Sciatic nerve (tissue), 2 donors: ENCODE measurements around the gene TOMM40L. TPM values are rescaled to one million over a fixed set of nuclear protein-coding genes. Genes with fewer than 3 reads are reported as not detected.

Experiments used
- ATAC-seq: fragments of 200-7000 bp; cut with Tn5 transposase; one replicate; pipeline ENCODE4 v1.9.1; 2020; ENCODE audit warnings: mild to moderate bottlenecking, moderate library complexity
- DNase-seq: peaks from one replicate; pipeline ENCODE4 v3.0.0-alpha.2; 2020; ENCODE audit warnings: low spot score
- intact Hi-C: fragments of 100-400 bp; cut with DNase I; formaldehyde crosslinking; loops from one replicate; pipeline ENCODE4 v1.14.2; 2022
- total RNA-seq: library from RNA; stranded (reverse); fragmentation: NEBNext Ultra II Directional; extraction: Animal tissue kit (Norgen Biotek cat#: 25700); gene quantifications from one replicate; pipeline ENCODE4 v1.2.1, GENCODE V29; 2021
- donor health status: DM: no; HTN: no; CAD: no.
- donor health status: DM: no; HTN: no; CAD: no.

Gene TOMM40L
- total RNA-seq, 1 donor from 2014 or later, result 11.0 TPM

GRCh38 chr1:161196111-161196510 is 29.7 kb upstream of the TOMM40L start:
- ATAC-seq (no peak), DNase-seq (no peak)

GRCh38 chr1:161196521-161197451 is 29.1 kb upstream of the TOMM40L start:
- peak; percentile 23 for ATAC-seq
- intact Hi-C loops, result loop anchor here (10.0 kb wide), 1 partner anchor 188 kb away; no protein-coding TSS in a partner anchor
- peak; percentile 80 for DNase-seq

More at GRCh38 chr1:161196111-161196510, 29.7 kb upstream of the TOMM40L start:
- intact Hi-C loops, result loop anchor here (10.0 kb wide), 1 partner anchor 189 kb away; no protein-coding TSS in a partner anchor

- DNase-seq, result no peak
- intact Hi-C loops, result loop anchor here (10.0 kb wide), 1 partner anchor 187 kb away; no protein-coding TSS in a partner anchor
- ATAC-seq, result no peak
Observed at GRCh38 chr1:161197560-161198193, 28.2 kb upstream of the TOMM40L start.

GRCh38 chr1:161198194-161198896 is 27.5 kb upstream of the TOMM40L start:
- intact Hi-C loops, result loop anchor here (10.0 kb wide), 1 partner anchor 186 kb away; no protein-coding TSS in a partner anchor
- DNase-seq, result peak; percentile 68

GRCh38 chr1:161198897-161199431 is 26.9 kb upstream of the TOMM40L start, which contains the start of gene ADAMTS4:
ADAMTS4 (minus strand) TSS chr1:161199054; CDS start chr1:161198627, 427 bp downstream.
- intact Hi-C loops, result loop anchor here (10.0 kb wide), 1 partner anchor 186 kb away; no protein-coding TSS in a partner anchor
- DNase-seq, result peak; percentile 72
- peak; percentile 6 for ATAC-seq

More at GRCh38 chr1:161198194-161198896, 27.5 kb upstream of the TOMM40L start:
- no peak for ATAC-seq

- ATAC-seq (no peak), DNase-seq (peak; percentile 67)
- intact Hi-C loops, result loop anchor here (10.0 kb wide), 1 partner anchor 185 kb away; no protein-coding TSS in a partner anchor
Observed at GRCh38 chr1:161199506-161200139, 26.2 kb upstream of the TOMM40L start.

GRCh38 chr1:161200421-161200991 is 25.4 kb upstream of the TOMM40L start:
- intact Hi-C loops, result no loop called here
- DNase-seq (no peak), ATAC-seq (peak; percentile 0)

GRCh38 chr1:161200992-161201835 is 24.6 kb upstream of the TOMM40L start:
- ATAC-seq (peak; percentile 66), DNase-seq (peak; percentile 78)

GRCh38 chr1:161201836-161202712 is 23.8 kb upstream of the TOMM40L start, which contains the start of gene NDUFS2:
NDUFS2 (plus strand) TSS chr1:161202367; CDS start chr1:161202386, 19 bp downstream.
- peak; percentile 95 for ATAC-seq
- DNase-seq, result peak; percentile 98
- intact Hi-C loops, result no loop called here

More at GRCh38 chr1:161200992-161201835, 24.6 kb upstream of the TOMM40L start:
- intact Hi-C loops, result no loop called here

- ATAC-seq, result no peak
- DNase-seq, result no peak
Observed at GRCh38 chr1:161206411-161207140, 19.3 kb upstream of the TOMM40L start.

GRCh38 chr1:161207173-161207572 is 18.7 kb upstream of the TOMM40L start:
- no peak for DNase-seq
- ATAC-seq, result no peak
- intact Hi-C loops, result no loop called here

More at GRCh38 chr1:161206411-161207140, 19.3 kb upstream of the TOMM40L start:
- intact Hi-C loops, result no loop called here

- DNase-seq (peak; percentile 84), ATAC-seq (peak; percentile 81)
- intact Hi-C loops, result no loop called here
Observed at GRCh38 chr1:161209790-161210409, 16.0 kb upstream of the TOMM40L start.

GRCh38 chr1:161214369-161214768 is 11.5 kb upstream of the TOMM40L start:
- ATAC-seq (no peak), DNase-seq (no peak)
- intact Hi-C loops, result no loop called here

GRCh38 chr1:161215076-161215475 is 10.8 kb upstream of the TOMM40L start, which contains the start of gene FCER1G:
FCER1G (plus strand) TSS chr1:161215295; CDS start chr1:161215322, 27 bp downstream.
- peak; percentile 61 for ATAC-seq
- intact Hi-C loops, result no loop called here
- DNase-seq, result peak; percentile 75
